DND-41 (cell line): Measurements from ENCODE around the gene SPRTN.

Experiments
- EZH2 ChIP-seq: IDR thresholded peaks from 3 replicates; pipeline ENCODE4 v1.6.1; 2012; ENCODE audit warnings: borderline replicate concordance, low read depth, mild to moderate bottlenecking, moderate library complexity, low read length, inconsistent platforms; ENCODE audit not compliant: severe bottlenecking
- TF ChIP-seq, protein P1 (sequence below): IDR thresholded peaks from 2 replicates; pipeline ENCODE4 v1.5.1; 2012; ENCODE audit warnings: borderline replicate concordance, low read length, moderate library complexity, mild to moderate bottlenecking; ENCODE audit not compliant: poor library complexity, severe bottlenecking; ENCODE audit errors: extremely low read depth

DNA sequence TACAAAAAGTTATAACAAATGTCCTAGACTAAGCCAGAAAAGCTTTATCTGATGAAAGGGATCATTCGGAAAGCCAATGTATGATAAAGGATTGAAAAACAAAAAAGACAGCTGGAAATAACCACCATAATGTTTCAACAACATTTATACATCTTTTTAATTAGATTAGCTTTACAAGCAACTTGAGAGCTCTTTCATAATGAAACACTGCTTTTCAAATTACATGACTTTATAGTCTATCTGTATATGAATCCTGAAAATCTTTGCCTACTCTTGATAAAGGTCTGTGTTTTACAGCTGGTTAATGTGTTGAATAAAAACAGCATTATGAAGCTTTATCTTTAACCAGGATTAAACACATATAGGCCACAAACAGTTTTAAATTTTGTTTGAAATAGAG lies 25.5 kb downstream of the SPRTN start:
- TF ChIP-seq, protein P1, sequence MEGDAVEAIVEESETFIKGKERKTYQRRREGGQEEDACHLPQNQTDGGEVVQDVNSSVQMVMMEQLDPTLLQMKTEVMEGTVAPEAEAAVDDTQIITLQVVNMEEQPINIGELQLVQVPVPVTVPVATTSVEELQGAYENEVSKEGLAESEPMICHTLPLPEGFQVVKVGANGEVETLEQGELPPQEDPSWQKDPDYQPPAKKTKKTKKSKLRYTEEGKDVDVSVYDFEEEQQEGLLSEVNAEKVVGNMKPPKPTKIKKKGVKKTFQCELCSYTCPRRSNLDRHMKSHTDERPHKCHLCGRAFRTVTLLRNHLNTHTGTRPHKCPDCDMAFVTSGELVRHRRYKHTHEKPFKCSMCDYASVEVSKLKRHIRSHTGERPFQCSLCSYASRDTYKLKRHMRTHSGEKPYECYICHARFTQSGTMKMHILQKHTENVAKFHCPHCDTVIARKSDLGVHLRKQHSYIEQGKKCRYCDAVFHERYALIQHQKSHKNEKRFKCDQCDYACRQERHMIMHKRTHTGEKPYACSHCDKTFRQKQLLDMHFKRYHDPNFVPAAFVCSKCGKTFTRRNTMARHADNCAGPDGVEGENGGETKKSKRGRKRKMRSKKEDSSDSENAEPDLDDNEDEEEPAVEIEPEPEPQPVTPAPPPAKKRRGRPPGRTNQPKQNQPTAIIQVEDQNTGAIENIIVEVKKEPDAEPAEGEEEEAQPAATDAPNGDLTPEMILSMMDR, result no peak
- no peak for TF ChIP-seq EZH2
